Activated naive CD4-positive, alpha-beta T cell treated with Interleukin-2 at 50 U/mL for 16 hours (primary cell): ENCODE results near the gene HOXD8.

ENCODE experiments used
- DNase-seq: peaks from one replicate; pipeline ENCODE4 v3.0.0-alpha.2; 2020

The HOXD8 gene

DNA sequence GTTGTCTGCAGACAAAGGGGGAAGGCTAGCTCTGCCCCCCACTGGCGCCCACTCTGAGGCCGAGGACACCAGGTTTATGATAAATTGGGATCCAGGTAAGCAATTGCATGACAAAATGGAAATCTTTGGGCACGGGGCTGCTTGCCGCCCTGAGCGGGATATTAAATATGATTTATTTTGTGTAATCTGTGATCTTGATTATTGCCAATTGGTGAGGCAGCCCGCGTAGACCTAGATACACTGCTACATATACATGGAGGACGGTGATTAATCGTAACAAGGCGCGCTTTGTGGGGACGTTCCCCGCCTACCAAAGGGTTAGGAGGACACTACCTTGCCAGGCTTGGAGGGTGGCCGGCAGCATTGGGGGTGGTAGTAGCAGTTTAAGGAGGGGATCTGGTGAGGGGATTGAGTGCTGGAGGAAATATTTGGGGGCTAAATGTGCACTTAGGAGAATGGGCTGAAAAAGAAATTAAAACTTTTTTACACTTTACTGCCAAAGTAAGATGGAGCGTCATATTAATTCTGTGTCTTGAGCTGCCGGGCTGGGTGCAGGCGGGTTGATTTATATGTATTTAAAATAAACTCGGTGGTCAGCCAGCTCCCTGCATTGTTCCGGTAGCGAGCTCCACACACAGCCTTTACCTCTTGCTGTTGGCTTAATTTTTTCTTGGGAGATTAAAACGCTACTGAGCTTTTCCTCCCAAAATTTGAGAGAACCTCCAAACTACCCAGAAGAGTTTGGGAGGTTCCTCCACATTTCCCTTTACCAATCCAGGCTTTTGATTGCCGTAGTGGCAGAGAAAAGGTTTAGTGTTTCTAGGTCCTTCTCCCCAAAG is 31.7 kb downstream of the HOXD8 start:
- no peak for DNase-seq

DNA sequence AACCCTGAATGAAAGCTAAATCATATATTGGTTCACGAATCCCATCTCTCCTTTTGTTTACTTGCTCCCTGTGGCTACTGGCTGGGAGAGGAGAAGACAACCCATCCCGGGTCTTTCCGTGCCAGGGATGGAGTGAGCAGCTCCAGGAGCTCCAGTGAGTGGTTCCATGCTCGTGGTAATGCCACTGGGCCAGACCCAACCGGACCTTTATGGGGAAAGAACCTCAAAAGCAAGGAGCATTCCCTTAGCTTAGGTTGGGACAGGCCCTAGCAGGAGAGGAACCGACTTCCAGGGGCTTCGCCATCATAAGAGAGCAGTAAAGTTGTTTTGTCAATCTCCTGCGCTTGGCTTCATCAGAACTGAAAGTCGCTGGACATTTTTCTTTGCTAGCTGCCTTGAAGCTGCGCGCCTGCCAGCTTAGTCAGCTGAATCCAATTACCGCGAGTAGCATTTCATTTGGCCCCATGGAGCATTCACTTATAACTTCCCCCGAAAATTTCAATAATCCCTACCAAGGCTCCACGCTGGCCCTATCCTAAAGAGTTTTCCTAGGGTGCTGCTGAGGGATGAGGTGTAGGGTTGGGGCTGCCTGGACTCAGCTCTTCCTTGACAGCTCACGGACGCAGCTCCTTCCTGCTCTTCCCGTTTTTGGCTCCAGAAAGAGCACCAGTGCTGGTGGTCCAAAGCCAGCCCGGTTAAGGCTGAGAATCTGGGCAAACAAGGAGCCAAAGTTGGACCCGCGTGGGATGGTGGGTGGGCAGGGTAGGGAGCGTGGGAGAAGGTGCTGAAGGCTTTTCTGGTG is 32.5 kb downstream of the HOXD8 start:
- DNase-seq: no peak

- no peak for DNase-seq
These were observed 33.6 kb downstream of the HOXD8 start for GRCh38 chr2:176162911-176163671.

DNA sequence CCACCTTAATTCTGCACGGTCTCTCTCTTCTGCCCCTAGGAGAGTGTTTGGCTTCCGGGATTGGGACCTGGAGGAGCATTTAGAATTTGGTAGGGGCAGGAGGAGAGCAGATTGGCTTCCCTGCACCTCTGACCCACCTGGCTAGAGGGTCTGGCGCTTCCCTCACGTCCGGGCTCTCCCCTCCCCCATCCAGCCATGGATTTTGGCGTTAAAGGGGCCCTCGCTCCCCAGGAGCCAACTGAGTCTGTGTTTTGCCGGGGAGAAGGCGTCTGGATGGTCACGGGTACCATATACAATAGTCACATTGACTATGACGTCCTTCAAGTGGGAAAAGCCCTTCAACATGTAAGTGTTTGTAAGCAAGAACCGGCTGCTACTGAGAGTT is 34.2 kb downstream of the HOXD8 start:
- DNase-seq: no peak

DNA sequence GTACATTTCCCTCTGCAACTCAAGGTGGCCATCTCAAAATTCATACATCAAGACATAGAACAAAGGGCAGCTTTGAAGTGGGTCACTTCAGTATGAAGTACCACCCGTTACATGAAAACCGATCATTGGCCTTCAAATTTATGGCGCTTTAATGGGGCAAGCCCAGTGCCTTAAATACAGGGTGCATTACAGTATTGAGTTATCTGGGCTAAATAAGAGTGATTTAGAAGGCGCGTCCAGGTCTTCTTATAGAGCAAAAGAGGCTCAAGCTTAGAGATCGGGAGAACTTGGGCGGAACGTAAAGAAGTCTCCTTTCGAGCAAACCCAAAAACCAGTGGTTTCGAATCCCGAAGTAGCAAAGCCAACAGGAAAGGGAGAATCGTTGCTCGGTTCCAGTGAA is 34.7 kb downstream of the HOXD8 start:
- DNase-seq: no peak

- DNase-seq: no peak
These were observed 35.3 kb downstream of the HOXD8 start for GRCh38 chr2:176164611-176165369.

GRCh38 chr2:176165370-176166050 is 36.0 kb downstream of the HOXD8 start:
- no peak for DNase-seq

DNA sequence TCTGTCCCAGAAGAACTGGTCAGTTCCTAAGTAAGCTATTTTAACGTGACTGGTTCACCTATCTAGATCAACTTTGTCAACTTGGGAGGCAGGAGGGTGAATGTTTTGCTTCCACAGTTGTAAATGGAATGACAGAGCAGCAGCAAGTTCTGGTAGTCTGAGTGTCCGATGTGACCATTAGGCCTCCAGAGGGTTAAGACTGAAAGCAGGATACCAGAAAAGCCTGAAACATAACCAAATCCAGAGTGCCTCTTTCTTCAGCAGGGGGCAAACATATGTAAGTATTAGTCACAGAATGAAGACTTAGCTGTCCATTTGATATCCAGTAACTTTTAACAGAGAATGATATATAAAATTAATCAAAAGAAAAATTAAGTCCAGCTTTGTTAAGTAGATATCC is 36.8 kb downstream of the HOXD8 start:
- no peak for DNase-seq

- no peak for DNase-seq
These were observed 37.9 kb downstream of the HOXD8 start for GRCh38 chr2:176167398-176167797.

DNA sequence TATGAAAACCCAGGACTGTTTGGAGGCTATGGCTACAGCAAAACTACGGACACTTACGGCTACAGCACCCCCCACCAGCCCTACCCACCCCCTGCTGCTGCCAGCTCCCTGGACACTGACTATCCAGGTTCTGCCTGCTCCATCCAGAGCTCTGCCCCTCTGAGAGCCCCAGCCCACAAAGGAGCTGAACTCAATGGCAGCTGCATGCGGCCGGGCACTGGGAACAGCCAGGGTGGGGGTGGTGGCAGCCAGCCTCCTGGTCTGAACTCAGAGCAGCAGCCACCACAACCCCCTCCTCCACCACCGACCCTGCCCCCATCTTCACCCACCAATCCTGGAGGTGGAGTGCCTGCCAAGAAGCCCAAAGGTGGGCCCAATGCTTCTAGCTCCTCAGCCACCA is 39.7 kb downstream of the HOXD8 start:
- DNase-seq: no peak

- DNase-seq: no peak
These were observed 40.2 kb downstream of the HOXD8 start for GRCh38 chr2:176169711-176170110.

DNA sequence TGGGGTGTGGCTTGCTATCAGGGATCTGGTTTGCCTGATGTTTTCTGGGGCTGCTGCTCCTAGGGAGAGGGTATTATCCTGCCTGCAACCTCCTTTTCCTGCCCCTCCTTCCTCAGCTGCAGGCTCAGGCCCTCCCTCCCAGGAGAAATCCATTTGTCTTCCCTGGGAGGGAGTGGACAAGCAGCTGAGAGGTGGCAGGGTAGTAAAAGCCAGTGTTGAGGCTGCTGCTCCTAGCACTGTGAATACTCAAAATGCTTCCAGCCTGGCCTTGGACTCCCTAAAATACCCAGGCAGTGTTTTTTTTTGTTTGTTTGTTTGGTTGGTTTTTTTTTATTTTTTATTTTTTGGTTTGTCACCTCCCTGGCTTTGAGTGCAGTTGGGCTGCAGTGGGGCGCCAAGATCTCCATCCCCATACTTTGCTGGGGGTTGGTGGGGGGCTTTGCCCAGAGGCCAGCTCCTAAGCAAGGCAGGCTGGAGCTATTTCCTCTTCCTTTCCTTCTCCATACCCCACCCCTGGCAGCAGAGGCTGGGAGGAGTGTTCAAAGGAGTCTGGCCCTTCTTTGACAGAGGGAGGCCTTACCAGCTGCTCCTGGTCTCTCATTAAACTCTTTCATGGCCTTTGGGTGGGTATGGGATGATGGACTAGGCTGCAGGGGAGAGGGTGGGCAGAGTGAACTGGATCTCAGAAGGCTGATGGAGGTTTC is 41.2 kb downstream of the HOXD8 start:
- DNase-seq: no peak

GRCh38 chr2:176171351-176172006 is 42.0 kb downstream of the HOXD8 start:
- DNase-seq: no peak

- DNase-seq: no peak
These were observed 42.7 kb downstream of the HOXD8 start for GRCh38 chr2:176172007-176172894.

DNA sequence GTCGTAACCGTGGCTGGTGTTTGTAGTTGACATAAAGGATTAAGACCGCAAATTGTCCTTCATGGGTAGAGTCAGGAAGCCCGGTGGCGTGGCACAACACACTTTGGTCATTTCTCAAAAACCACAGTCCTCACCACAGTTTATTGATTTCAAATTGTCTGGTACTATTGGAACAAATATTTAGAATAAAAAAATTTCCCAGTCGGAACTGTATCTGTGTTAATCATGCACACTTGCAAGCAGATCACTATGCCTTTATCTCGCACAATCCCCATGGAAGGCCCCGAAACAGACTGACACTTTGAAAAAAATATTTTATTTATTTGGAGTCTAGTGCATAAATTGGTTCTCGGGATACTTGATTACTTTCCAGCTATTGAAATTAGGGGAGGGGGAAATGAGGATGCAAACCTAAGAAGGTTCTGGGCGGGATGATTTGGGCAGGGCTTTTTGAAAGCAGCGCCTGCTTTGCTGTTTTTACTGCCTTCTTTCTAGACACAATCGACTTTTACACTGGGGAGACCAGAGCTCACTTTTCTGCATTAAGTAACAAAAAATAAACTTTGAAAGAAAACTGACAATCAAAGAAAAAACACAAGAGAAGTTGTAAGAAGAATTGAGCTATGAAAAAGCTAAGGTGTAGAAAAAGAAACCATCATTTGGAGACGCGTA is 43.5 kb downstream of the HOXD8 start:
- no peak for DNase-seq

DNA sequence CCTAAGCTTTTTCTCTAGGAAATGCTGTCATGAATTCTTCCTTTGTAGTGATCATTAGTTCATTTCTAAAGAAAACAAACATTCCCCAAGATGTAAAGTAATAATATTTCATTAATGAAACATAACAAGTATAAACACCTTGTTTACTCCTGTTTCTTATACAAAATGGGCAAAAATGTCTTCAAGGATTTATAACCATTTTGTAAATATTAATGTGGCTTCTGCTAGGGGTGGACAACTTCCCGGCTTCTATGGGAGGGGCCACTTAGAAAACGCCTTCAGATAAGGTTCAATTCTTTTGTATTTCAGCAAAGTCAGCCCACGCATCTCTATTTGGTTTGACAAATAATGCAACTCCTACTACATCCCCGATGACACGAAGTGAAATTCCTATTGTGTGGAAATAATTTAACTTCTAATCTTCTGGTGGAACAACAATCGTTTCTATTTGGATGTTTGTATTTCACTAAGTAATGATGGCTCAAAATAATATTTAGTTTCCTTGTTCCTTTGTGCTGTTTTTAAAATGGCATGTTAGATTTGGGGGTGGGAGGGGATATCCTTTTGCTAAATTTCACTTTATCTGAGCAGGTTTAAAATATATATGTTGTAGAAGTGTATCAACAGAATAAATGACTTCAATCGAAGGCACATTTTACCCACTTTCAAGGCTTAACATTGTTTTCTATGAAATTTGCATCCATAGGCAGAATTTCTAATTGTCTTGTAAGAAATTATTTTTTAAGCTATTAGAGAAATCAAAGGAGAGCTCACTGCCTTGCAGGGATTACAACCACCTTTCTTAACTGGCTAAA is 44.3 kb downstream of the HOXD8 start:
- no peak for DNase-seq

DNA sequence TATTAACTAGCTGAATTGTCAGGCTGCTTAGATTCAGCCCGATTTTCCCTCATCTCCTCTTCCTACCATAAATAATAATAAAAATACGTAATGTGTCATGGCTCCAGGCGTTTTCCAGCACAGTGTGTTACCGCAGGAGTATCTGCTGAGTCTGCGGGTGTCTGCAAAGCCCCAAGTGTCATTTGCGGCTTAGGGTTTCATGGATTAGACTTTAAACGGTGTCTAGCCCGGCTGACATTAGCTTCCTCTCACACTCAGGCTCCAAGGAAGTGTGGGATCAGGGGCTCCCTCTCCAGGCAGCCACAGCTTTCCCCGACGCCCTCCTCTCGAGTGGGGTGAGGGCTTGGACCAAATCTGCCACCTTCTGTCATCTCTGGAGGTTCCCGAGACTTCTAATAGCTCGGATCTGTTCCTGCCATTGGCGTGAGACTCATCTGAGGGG is 44.9 kb downstream of the HOXD8 start:
- no peak for DNase-seq
